Hepatocyte (in vitro differentiated cells): ENCODE results near the gene CEP192.

Experiments used
- CTCF ChIP-seq: fragments of 200-600 bp; sonication (generic); IDR thresholded peaks from 2 replicates; pipeline ENCODE4 v1.5.1; 2016; ENCODE audit warnings: antibody characterized with exemption, mild to moderate bottlenecking; ENCODE audit not compliant: poor library complexity
- EZH2 ChIP-seq: fragments of 200-600 bp; sonication (generic); IDR thresholded peaks from 2 replicates; pipeline ENCODE4 v1.6.1; 2016; ENCODE audit warnings: antibody characterized with exemption, mild to moderate bottlenecking, borderline replicate concordance
- EZH2phosphoT487 ChIP-seq: fragments of 200-600 bp; sonication (generic); IDR thresholded peaks from one replicate; pipeline ENCODE4 v1.6.1; 2018; ENCODE audit warnings: antibody characterized with exemption, mild to moderate bottlenecking, low read depth, moderate library complexity; ENCODE audit not compliant: unreplicated experiment, severe bottlenecking

GRCh38 chr18:13051159-13051558 is 60.0 kb downstream of the CEP192 start:
- TF ChIP-seq CTCF (no peak), EZH2 (no peak), EZH2phosphoT487 (no peak)
